GM19193 (cell line): ENCODE data around the gene PALLD.

ENCODE experiments used
- POLR2A ChIP-seq: IDR thresholded peaks from 4 replicates; pipeline ENCODE4 v1.6.1; 2011; ENCODE audit not compliant: insufficient read depth, insufficient read length; ENCODE audit errors: extremely low read depth

The PALLD gene

DNA sequence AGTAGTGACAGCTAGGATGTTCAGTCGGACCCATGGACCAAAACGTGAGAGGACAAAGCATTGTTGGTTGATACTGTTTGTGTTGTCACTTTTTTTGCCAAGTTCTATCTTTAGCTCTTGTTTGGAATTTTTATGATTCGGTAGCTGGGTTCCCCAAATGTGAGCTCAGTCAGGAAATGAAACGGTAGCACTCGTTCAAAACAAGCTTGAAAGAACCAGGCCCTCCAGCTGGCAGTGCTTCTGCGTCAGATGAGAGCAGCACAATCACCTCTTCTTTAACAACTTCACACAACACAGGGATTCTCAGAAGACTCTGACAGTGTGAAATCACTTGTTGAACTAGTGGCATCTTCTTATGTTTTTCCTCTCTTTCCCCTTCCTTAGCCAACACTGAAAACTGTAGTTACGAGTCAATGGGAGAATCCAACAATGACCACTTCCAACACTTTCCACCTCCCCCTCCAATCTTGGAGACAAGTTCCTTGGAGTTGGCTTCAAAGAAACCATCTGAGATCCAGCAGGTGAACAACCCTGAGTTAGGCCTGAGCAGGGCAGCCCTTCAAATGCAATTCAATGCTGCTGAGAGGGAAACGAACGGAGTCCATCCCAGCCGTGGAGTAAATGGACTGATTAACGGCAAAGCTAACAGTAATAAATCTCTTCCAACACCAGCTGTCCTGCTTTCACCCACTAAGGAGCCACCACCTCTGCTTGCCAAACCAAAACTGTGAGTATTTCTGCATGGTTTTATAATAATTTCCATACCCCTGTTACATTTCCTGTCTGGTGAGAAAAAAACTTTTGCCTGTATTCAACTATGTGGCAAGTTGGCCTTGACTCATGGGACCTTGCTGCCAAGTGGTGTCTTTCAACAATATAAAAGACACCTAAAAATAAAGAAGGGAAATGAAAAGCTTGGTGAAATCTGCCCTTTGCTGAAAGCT, 214.6 kb downstream of the PALLD start:
- TF ChIP-seq POLR2A: no peak

DNA sequence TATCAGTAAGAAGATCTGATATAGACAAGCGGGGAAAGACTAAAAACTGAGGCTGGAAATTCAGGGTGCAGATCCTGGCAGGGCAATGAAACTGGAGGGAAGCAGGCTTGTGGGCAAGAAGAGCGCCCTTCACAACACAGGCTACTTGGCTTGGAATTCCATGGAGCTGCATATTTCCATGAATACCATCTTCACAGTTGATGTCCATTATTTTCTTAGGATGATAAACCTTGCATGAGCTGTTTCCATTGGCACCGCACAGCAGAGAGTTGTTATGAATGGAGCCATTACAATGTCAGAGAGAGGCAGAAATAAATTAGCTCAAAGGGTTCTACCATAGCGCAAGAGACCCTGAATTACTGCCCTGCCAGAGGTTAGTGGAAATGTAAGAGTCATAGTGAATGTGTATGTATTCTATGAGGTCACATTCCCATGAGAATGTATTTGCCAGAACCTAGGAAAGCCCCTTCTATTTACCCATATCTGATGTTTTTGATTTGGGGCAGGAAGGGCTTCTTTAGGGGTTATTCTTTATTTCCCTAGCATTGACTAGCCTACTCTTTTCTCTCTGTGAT, 215.6 kb downstream of the PALLD start:
- TF ChIP-seq POLR2A: no peak

DNA sequence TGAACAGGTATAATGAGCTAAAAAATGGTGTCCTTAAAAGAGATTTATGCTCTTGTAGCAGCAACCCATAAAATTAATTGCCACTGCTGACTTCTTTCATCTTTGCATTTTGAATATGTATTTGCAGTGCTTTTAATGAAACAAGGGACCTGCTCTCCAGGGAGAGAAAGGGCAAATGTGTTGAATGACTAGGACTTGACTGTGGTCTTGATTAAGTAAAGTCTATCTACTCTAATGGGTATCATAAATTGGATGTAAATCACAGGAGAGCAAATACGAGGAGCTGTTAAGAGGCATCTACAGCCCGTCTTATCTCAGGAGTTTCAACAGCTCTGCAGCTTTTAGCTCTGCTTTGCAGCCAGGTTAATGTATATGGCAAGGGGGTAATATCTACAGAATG, 216.4 kb downstream of the PALLD start:
- no peak for TF ChIP-seq POLR2A

DNA sequence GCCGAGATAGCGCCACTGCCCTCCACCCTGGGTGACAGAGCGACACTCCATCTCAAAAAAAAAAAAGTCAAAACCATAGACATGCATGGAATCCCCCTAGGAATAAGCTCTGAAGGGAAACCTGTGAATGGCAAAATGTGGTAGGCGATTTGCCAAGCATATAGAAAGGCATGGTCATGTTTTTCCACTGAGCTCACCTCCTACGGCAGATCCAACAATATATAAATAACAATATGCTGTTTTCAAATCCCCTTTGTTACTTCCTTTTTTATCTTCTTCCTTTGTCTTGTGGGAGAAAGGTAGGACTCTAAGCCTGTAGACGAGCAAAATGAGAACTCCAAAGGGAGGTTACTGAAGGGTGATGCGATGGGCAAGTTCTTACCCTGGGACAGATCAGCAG, 219.0 kb downstream of the PALLD start:
- TF ChIP-seq POLR2A: no peak

DNA sequence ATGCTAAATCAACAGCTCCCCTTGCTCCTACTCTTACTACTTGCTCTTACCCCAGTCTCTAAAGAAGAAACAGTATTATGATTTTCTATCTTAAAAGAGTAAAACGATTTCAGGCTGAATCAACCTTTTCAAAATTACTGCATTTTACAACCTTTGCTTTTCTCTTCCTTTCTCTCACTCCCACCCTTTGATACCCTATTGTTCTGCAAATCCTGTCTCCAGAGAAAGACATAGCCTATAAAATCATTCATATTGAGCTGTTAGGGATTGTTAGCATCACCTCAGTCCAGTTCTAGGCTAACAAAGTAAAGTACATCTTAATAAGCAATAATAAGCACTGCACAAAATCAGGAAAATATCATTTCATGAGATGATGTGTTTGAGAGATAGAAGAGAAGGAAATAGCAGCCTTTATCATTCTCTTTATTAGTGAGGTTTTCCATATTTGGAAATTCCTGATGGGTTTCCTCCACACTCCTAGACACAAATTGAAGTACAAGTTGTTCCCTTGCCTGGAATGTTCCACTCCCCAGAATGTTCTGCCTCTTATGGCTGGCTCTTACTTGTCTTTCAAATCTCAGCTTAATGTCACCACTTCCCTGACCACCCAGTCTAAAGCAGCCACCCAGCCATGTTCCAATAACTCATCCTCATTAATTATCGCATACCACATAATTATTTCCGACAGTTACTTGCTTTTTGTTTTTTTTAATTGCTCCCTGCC, 219.7 kb downstream of the PALLD start:
- no peak for TF ChIP-seq POLR2A

DNA sequence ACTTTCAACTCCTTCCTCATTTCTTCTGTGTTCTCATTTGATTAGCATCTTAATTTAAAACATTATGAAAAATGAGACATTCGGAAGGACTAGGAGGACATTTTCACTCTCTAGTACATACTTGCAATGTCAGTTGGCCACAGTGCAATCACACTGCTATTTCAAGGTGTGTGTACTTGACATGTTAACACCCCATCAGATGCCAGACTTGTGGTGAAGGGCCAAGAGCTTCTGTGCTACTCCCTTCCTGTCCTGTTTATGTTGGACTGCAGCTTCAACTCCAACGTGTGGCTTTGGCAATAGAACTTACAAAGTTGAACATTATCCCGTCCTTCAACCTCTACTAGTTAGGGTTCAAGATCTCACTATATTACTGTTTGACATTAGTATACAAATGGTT, 221.0 kb downstream of the PALLD start:
- no peak for TF ChIP-seq POLR2A

DNA sequence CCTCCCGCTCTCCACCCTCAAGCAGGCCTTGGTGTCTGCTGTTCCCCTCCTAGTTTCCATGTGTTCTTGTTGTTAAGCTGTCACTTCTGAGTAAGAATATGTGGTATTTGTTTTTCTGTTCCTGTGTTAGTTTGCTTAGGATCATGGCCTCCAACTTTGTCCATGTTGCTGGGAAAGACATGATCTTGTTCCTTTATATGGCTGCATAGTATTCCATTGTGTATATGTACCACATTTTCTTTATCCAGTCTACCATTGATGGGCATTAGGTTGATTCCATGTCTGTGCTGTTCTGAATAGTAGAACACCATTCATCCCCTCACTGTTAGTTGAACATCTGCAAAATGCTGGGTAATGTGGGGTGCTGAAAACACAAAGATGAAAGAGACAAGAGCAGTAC, 222.9 kb downstream of the PALLD start:
- no peak for TF ChIP-seq POLR2A

DNA sequence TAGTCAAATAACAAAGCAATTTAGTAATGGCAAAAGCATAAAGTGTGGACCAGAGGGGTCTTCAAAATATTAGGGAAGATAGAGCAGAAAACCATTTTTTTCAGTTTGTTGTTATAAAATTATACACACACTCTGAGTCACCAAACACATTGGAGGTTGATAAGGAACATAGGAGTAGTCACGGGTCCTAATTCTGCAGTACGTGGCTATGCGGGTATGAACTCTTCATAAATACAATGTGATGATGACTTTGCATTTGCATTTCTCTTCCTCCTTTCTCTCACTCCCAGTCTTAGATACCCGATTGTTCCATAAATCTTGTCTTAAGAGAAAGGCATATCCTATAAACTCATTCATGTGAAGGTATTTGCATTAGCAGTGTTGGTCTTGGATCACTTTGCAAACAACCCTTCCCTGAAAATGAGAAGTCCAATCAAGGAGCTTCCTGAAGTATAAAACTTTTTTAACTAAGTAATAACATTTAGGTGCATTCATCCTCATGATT, 223.6 kb downstream of the PALLD start:
- TF ChIP-seq POLR2A: no peak

DNA sequence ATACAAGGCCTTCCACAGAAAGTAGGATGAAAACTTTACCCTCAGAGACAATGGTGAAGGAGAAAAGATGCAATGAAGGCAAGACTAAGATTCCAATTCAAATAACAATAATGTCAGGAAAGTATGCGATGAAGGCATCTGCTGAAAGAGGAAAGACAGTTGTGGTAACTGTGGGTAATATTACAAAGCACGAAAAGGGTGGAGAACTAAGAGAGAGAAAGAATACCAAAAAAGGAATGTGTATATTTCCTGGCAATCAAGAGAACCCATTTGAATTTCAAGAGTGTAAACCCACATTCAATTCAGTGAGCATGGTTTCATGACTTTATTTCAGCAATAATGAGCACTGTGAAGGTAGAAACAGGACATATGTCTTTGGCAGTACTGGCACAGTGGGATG, 225.5 kb downstream of the PALLD start:
- TF ChIP-seq POLR2A: no peak

DNA sequence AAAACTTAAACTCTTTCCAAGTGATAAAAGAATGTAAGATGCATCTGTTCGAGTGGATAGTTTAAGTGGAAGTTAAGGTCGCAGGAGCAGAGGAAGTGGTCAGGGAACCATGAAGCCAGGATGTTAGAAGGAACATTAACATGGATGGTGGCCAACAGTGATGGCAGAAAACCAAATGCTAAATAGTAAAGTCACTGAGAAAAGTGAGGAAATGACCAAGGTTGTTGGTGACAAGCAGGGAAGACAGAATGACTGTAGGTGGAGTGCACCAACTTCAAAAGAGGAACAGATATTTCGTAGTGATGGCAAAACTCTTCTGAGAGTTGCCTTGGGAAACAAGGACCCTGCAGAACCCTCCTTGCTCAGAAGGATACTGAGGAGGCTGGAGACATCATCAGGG, 226.2 kb downstream of the PALLD start:
- TF ChIP-seq POLR2A: no peak

DNA sequence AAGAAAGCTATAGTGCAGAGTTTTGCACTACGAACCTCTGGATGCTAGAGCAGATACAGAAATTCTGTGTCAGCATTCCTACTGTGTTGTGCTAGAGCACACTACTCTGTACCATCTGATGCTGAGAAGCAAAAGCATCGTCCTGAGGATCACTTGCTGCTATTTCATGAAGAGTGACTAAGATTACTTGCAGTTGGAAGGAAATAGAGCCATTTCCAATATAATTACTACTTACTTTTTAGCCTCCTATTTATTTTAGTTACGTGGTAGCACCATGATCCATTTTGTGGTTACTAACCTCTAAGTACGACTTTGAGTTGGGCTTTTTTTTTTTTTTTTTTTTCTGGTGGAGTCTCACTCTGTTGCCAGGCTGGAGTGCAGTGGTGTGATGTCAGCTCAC, 226.7 kb downstream of the PALLD start:
- TF ChIP-seq POLR2A: no peak

DNA sequence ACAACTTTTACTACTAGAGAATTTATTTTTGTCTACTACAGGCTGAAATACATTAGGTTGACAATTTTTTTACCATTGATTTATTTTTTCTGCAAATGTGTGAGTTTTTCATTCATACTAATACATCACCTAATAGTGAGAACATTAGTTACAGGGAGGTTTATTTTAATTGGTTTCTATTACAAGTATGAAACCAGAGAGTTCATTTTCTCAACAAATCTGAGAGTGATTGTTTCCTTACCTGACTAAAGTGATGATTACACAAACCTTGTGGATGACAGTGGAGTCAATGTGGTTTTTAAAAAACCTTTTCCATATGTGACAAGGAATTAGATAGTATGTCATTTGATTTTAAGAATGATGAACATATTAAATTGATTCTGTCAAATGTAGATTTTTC, 227.4 kb downstream of the PALLD start:
- TF ChIP-seq POLR2A: no peak

DNA sequence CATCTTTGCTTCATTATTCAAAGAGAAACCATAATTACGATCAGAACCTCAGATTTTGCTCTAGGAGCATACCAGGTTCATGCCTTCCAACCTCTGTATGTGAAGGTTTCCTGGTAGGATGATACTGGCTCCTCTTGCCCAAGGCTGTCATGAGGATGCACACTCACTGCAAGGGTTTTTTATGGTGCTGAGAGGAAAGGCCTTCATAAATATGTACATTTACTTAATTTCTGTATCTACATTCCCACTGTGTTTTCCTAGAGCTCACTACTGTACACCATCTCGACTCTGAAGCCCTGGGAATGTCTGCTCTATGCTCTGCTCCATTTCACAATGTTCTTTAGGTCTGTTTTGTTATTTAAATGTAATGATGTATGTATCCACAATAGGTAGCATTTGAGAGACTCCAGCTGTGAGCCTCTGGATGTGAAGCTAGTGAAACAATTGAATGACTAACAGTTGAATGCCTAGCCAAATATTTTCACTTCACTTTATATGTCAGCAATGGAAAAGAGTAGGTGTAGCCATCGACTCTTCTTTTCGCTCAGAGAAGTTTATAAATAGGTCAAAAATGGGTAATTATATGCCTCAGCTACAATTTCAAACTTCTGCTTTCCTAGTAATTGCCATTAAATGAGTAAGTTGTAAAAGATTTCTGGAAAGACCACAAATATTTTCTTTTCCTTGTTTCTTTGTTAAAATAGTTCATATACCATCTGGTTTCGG, 228.0 kb downstream of the PALLD start:
- no peak for TF ChIP-seq POLR2A

DNA sequence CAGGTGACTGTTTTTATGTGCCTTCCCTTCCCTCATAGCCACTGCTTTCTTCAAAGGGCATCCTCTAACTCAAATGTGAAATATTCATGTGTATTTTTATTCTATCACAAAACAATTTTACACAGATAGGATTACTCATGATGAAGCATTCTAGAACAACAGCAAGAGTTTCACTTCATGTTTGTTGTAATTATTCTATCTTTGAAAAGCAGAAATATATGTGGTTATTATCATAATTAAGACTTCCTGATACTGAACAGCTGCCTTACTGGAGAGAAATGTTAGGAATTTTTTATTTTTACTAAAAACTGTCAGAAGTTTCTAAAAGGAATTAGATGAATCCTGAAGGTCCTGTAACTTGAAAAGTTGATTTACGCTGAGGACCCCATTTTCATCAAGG, 229.1 kb downstream of the PALLD start:
- TF ChIP-seq POLR2A: no peak
